Activated T-cell treated with anti-CD3 and anti-CD28 coated beads, Interleukin-2, amount 50 U/mL, for 48 hours (primary cell): ENCODE measurements around the gene SCGB2B2.
"Not testable (repeated sequence)": the region's sequence is repeated elsewhere in the genome, so short reads cannot be mapped to it uniquely, and the experiment has no call there.

ENCODE experiments used
- DNase-seq, 2 experiments: peaks; one replicate each; pipeline ENCODE4 v3.0.0-alpha.2; 2020

SCGB2B2 gene, protein sequence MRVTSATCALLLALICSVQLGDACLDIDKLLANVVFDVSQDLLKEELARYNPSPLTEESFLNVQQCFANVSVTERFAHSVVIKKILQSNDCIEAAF

GRCh38 chr19:34676697-34677385, at the start of gene SCGB2B2:
SCGB2B2 (minus strand) TSS chr19:34677159; CDS start chr19:34594563, 82,596 bp downstream.
- DNase-seq = peak in 1 of 2 experiments; percentile 73

GRCh38 chr19:34725400-34725799, 48.4 kb upstream of the SCGB2B2 start:
- DNase-seq = no peak

DNA sequence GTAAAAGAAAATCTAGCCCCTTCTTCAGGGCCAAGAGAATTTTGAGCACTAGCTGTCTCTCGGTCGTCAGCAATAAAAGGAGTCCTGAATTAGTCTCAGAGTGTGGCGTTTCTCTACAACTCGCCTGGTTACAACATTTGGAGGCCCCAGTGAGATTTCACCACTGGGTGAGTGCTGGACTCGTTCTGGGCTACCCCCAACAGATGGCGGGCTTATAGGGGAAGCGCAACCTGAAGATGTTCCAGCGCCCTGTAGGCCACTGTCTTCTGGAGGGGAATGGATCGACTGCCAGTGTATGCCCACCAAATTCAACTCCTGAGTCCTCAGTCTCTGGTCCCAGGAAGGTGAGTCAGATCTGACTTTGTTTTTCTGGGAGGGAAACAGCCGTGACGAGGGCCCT, 45.4 kb upstream of the SCGB2B2 start:
- no peak for DNase-seq

GRCh38 chr19:34715357-34715756, 38.4 kb upstream of the SCGB2B2 start:
- DNase-seq = no peak

DNA sequence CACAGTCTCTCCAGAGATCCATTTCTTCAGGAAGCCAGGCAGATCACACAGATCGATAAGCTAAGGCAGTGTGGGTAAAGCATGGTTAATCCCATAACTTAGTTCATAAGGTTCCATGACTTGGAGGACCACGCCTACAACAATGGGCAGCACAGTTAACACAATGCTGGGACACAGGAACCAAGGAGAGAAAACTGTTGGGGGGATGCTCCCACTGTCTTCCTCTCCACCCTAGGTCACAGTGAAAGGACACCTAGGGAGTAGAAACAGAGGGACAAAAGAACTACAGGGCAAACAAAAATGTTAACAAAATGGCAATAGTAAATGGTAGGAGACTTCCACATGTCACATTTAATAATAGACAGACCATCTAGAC, 36.3 kb upstream of the SCGB2B2 start:
- DNase-seq = no peak

- DNase-seq = peak; percentile 35 to 50
Observed at GRCh38 chr19:34712395-34713261, 35.7 kb upstream of the SCGB2B2 start.

- no peak for DNase-seq
Observed at GRCh38 chr19:34711890-34712289, 34.9 kb upstream of the SCGB2B2 start.

DNA sequence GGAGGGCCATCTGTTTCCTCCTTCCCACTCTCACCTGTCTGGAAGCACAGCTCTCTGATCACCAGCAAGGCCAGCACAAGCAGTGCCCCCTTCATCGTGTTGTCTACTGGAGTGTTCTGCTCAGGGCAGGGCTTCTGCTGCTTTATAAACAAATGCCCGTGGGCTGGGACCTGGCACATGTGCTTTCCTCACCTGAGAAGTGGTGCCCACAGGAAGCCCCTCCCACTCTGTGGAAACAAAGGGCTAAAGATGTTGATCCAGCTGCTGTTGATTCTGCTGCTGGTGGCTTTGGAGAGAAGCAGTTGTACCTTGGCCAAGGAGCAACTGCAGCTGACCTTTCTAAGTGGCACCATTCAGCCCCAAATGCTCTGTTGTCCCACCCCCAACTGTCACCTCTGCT, 30.7 kb upstream of the SCGB2B2 start:
- DNase-seq = no peak

DNA sequence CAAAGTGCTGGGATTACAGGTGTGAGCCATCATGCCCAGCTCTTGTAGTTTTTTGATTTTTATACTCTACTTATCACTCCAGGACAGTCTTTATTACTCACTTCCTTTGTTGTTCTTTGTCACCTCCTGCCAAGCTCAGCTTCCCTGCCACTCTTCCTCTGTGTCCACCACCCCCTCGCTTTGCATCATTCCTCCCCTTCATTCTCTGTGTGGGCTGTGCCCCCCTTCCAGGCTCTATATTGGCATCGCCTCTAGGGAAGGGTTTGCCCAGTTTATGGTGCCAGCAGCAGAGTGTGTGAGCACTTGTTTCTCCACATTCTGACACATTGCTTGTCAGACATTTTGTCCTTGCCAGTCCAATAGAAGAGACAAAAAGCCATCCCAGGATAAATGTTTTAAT, 15.6 kb upstream of the SCGB2B2 start:
- no peak for DNase-seq

- DNase-seq = no peak
Observed at GRCh38 chr19:34690372-34690771, 13.4 kb upstream of the SCGB2B2 start.

- DNase-seq = no peak
Observed at GRCh38 chr19:34688592-34688991, 11.6 kb upstream of the SCGB2B2 start.

GRCh38 chr19:34687348-34687747, 10.4 kb upstream of the SCGB2B2 start:
- DNase-seq = no peak

DNA sequence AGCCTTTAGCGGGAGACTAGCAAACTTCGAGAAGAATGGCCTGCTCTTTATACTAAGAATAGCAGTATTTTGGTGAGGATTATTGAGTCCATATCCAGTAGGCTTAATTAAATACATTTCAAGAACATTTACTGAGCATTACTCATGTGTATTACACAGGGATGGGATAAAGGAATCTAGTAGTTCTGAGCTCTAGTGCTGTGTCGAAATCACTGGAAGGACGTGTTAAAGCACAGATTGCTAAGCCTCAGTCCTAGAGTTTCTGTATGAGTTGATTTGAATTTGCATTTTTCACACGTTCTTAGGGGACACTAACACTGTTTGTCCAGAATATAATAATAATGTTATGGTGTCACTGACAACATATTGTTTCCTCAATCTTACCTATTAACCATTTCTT, 9.5 kb upstream of the SCGB2B2 start:
- DNase-seq = no peak

DNA sequence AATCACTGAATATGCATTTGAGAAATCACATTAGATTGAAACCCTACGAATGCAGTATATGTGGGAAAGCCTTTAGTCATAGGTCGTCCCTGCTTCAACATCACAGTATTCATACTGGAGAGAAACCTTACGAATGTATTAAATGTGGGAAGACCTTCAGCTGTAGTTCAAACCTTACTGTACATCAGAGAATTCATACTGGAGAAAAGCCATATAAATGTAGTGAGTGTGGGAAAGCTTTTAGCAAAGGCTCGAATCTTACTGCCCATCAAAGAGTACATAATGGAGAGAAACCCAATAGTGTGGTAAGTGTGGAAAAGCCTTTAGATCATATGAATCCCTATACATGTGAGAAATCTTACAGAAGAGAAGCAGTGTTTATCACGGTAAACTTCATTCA, 8.3 kb upstream of the SCGB2B2 start:
- not testable (repeated sequence) for DNase-seq

- no peak for DNase-seq
Observed at GRCh38 chr19:34681478-34681877, 4.5 kb upstream of the SCGB2B2 start.

DNA sequence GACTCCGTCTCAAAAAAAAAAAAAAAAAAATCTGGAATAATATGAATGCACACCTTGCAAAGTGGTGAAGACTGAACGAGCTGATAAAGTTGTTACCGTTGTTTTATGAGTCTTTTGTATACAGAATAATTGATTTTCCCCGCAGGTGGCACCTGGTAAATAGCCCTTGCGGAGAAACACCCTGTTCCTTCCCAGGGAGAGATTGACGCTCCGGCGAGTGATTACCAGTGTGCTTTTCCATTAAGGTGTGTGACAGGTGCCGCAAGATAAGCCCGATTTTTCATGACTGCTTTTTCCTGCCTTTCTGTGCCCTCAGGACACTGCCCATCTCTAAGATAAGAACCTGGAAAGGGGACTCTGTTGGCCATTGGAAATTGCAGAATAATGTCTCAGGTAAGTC, 1.5 kb upstream of the SCGB2B2 start:
- DNase-seq = no peak

DNA sequence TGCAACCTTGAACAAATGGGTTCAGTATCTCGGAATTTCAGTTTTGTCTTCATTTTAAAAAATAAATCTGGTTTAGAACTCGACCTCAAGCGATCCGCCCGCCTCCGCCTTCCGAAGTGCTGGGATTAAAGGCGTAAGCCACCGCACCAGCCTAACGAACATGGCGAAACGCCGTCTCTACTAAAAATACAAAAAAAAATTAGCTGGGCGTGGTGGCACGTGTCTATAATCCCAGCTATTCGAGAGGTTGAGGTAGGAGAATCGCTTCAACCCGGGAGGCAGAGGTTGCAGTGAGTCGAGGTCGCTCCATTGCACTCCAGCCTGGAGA, 1.1 kb upstream of the SCGB2B2 start:
- no peak for DNase-seq

DNA sequence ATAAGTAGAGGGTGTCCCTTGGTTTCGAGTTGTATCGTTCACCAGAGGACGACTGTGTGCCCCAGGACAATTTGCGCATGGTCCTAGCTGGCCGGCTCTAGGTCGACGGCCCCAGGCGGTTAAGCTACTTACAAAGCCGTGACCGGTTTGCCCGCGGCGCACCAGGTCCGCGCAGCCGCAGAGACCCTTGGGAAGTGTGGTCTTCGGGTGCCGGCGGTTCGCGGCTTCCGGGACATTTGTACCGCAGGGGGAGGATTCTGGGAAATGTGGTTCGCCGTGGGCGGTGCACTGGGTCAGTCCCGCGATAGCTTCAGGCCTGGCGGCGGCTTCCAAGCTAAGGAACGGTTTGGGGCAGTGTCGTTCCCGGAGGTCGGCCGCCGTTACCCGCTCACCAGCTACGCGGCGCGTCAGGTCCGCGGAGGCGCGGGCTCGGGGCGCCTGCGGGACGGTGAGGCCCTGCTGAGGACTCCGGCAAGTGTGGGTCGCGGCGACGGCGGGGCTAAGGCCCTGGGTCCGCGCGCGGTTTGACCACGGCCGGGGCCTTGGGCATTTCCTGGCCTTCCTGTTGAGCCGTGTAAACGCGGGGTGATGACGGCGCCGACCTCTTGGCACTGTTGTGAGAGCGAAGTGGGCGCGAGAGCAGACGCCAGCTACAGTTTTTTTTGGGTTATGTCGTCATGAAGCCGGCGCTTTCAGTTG, 576 bp upstream of the SCGB2B2 start, which contains the start of gene ZNF302:
ZNF302 (plus strand) TSS at position 293 of the 699 bp plus-strand sequence. CDS start 1,127 bp downstream, outside the sequence.
- DNase-seq = peak; percentile 97

GRCh38 chr19:34675919-34676318, 1.0 kb downstream of the SCGB2B2 start:
- DNase-seq = no peak

DNA sequence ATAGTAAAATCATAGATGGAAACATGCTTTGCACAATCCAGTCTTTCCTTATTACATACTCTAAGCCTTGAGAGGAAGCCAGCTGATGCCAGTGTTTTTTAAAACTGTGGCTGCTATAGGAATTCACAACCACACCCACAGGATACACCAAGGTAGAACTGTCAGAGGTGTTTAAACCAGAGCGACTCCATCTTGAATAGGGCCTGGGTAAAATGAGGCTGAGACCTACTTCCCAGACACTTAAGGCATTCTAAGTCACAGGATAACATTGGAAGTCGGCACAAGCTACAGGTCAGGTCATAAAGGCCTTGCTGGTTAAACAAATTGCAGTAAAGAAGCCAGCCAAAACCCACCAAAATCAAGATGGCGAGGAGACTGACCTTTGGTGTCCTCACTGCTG, 1.7 kb downstream of the SCGB2B2 start:
- DNase-seq = no peak

- no peak for DNase-seq
Observed at GRCh38 chr19:34673590-34673989, 3.4 kb downstream of the SCGB2B2 start.

DNA sequence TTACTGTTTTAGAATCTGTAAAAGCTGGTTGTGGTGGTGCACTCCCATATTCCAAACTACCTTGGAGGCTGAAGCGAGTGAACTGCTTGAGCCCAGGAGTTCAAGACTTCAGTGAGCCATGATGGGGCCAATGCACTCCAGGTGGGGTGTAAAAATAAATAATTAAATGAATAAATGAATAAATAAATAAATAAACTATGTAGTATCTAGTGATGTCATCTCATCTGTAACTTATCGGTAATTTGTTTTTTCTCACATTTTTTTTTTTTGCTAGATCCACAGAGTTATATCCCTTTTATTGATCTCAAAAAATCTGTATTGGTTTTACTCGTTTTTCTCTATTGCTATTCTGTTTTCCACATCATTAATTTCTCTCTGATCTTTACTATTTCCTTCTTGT, 5.0 kb downstream of the SCGB2B2 start:
- DNase-seq = no peak

- no peak for DNase-seq
Observed at GRCh38 chr19:34669305-34669704, 7.7 kb downstream of the SCGB2B2 start.
